Esophagus muscularis mucosa (tissue), 4 donors: Measurements from ENCODE around the gene SLC35F3.

Experiments used
- CTCF ChIP-seq, 3 experiments: fragments of 200-600 bp in 2 of 3; fragments of 450-650 bp in 1 of 3; sonication (generic) in 2 of 3; IDR thresholded peaks; one replicate each; pipeline ENCODE4 v1.5.1; 2017 to 2019; ENCODE audit warnings: antibody characterized with exemption in 3 of 3, mild to moderate bottlenecking in 2 of 3, moderate library complexity in 1 of 3
- EP300 ChIP-seq: sonication (generic); formaldehyde crosslinking; IDR thresholded peaks from one replicate; pipeline ENCODE4 v1.6.1; 2017; ENCODE audit warnings: antibody characterized with exemption
- POLR2A ChIP-seq: fragments of 450-650 bp; IDR thresholded peaks from one replicate; pipeline ENCODE4 v1.6.1; 2017; ENCODE audit warnings: antibody characterized with exemption, moderate library complexity, mild to moderate bottlenecking, low read depth

DNA sequence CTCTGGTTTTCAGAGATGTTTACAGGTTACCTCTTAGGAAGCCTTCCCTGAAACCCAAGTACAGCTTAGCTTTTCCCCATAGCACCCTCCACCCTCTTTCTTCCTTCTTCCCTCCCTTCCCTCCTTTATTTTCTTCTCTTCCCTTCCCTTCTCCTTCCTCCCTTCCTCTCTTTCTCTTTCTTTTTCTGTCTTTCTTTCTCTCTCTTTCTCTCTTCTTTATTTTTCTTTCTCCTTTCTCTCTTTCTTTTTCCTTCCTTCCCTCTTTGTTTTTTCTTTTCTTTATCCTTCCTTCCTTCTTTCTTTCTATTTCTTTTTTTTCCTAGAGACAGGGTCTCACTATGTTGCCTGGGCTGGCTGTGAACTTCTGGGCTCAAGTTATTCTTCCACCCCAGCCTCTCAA is 231.6 kb downstream of the SLC35F3 start:
- no peak for TF ChIP-seq CTCF (IDR thresholded peaks at IDR 0.05)
- no peak for TF ChIP-seq POLR2A
- TF ChIP-seq EP300, result no peak
